A673 (cell line): Measurements from ENCODE around the gene RABL6.

Experiments used
- CTCF ChIP-seq: fragments of 300-800, 200-600 bp; sonication (generic); conservative IDR thresholded peaks from 2 replicates; pipeline ENCODE4 v1.5.1; 2017; ENCODE audit warnings: low read depth, mild to moderate bottlenecking, antibody characterized with exemption, low read length, moderate library complexity, mixed read lengths
- EZH2 ChIP-seq: fragments of 200-600 bp; sonication (generic); IDR thresholded peaks from 2 replicates; pipeline ENCODE4 v1.6.1; 2017; ENCODE audit warnings: borderline replicate concordance, low read depth, mild to moderate bottlenecking, mixed read lengths, antibody characterized with exemption, low read length; ENCODE audit not compliant: poor library complexity, severe bottlenecking

- TF ChIP-seq EZH2: no peak
- no peak for TF ChIP-seq CTCF
These were observed 60.9 kb downstream of the RABL6 start for GRCh38 chr9:136868644-136869043.
